NCI-H82 treated with DMSO at 0.1 percent for 48 hours (cell line): ENCODE data around the gene BNIPL.

Source experiments
- DNase-seq: peaks from one replicate; lab custom pipeline; 2025; ENCODE audit not compliant: unreplicated experiment; lab: John Stamatoyannopoulos, UW

Gene BNIPL

GRCh38 chr1:151009674-151010345 is 26.6 kb upstream of the BNIPL start:
- no peak for DNase-seq

GRCh38 chr1:151010346-151010726 is 26.1 kb upstream of the BNIPL start:
- no peak for DNase-seq

DNA sequence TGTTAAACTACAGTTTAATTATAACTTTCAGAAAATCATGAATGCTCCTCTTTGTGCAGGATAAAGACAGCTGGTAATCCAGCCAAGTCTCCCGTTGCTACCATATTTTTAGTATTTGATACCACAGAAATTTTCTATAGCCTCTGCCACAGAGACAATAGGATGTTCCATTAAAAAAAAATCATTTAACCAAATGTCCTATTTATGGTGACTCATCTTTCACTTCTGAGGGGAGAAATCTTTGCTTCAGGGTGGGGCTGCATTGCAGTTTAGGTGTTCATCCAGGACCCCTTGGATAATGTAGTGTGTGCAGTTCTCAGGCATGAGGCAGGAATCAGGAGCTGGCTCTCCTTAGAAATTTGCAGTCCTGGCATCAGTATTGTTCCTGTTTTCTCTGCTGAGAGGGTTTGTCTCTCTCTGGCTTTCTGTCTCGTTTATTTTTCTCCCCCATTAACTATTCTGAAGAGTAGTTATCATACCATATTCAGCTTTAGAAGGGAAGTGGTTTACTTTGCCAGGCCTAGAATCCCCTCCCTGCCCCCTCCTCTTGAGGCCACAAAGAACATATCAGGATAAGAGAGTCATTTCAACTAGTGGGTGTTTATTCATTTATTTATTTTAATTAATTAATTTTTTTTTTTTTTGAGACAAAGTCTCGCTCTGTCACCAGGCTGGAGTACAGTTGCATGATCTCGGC is 25.1 kb upstream of the BNIPL start:
- DNase-seq: no peak

GRCh38 chr1:151012684-151013471 is 23.5 kb upstream of the BNIPL start:
- DNase-seq: no peak

DNA sequence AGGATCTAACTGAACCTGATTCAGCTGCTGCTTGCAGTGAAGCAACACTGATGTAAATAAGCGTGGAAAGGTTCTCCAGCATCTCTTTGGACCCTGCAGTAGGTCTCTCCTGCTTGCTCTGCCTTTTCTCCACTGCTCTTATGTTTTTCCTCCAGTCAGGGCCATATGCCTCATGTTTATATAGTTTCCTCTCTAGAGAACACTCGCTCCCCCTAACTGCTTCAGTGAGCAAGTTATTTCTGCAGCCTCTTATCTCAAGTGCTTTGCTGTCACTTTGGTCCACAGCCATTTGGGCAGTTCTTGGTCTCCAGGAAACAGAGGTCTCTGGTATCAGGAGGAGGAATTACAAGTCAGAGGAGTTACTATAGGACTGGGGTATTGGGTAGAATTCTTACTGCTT is 22.9 kb upstream of the BNIPL start:
- DNase-seq: no peak

- peak; percentile 31 for DNase-seq
These were observed 11.7 kb upstream of the BNIPL start for GRCh38 chr1:151024540-151025146.

DNA sequence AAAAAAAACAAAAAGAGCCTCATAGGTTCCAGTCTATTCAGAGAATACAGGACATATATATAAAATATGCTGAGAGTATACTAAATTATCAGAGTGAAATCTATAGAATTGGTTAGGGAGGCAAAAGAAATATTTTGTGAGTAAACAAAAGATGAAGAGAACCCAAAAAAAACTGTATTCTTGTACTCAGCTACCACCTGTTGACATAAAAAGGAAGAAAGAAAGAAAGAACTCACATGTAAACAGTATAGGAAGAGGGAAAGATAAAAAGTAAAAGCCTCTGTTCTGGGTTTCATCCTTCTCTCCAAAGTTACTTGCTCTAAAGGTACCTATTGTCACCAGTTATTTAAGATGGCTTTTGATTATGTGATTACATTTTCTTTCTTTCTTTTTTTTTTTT is 9.9 kb upstream of the BNIPL start:
- no peak for DNase-seq

- no peak for DNase-seq
These were observed 4.2 kb upstream of the BNIPL start for GRCh38 chr1:151032164-151032563.

- DNase-seq: no peak
These were observed 1.2 kb upstream of the BNIPL start for GRCh38 chr1:151035167-151035566.

DNA sequence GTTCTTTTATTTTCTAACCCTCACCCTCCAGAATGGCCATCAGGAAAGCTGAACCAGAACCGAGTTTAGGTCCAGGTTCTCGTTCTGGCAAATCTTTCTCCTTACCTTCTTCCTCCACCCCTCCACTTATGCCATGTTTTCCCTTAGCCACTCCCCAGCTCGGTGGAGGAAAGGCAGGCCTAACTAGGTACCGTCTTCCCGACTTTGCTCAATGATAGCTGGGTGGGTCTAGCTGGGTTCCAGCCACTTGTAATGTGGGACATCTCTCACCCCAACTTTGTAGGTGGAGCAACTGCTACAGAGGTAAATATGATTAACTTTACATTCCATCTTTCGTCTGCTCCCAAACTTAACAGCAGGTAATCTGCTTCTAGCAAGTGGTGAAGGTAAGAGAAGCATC is 646 bp downstream of the BNIPL start:
- DNase-seq: no peak

GRCh38 chr1:151039521-151039920 is 3.1 kb downstream of the BNIPL start:
- DNase-seq: no peak

- no peak for DNase-seq
These were observed 6.8 kb downstream of the BNIPL start for GRCh38 chr1:151043163-151043562.

- peak; percentile 59 for DNase-seq
These were observed 11.2 kb downstream of the BNIPL start, which contains the start of gene C1orf56 for GRCh38 chr1:151047591-151047924. C1orf56 (plus strand) TSS chr1:151047751; CDS start chr1:151047848, 97 bp downstream.

DNA sequence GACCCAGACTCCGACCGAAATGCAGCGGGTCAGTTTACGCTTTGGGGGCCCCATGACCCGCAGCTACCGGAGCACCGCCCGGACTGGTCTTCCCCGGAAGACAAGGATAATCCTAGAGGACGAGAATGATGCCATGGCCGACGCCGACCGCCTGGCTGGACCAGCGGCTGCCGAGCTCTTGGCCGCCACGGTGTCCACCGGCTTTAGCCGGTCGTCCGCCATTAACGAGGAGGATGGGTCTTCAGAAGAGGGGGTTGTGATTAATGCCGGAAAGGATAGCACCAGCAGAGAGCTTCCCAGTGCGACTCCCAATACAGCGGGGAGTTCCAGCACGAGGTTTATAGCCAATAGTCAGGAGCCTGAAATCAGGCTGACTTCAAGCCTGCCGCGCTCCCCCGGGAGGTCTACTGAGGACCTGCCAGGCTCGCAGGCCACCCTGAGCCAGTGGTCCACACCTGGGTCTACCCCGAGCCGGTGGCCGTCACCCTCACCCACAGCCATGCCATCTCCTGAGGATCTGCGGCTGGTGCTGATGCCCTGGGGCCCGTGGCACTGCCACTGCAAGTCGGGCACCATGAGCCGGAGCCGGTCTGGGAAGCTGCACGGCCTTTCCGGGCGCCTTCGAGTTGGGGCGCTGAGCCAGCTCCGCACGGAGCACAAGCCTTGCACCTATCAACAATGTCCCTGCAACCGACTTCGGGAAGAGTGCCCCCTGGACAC is 11.7 kb downstream of the BNIPL start:
- DNase-seq: peak; percentile 46

DNA sequence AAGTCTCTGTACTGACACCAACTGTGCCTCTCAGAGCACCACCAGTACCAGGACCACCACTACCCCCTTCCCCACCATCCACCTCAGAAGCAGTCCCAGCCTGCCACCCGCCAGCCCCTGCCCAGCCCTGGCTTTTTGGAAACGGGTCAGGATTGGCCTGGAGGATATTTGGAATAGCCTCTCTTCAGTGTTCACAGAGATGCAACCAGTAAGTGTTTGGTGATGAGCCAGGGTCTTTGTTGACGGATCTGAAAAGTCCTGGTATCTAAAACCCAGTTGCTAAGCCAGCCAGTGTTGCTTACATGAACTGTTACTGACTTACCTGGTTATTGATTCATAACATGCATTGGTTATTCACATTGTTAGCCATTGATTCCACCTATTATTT is 12.3 kb downstream of the BNIPL start:
- no peak for DNase-seq

GRCh38 chr1:151049458-151049857 is 13.1 kb downstream of the BNIPL start:
- no peak for DNase-seq

DNA sequence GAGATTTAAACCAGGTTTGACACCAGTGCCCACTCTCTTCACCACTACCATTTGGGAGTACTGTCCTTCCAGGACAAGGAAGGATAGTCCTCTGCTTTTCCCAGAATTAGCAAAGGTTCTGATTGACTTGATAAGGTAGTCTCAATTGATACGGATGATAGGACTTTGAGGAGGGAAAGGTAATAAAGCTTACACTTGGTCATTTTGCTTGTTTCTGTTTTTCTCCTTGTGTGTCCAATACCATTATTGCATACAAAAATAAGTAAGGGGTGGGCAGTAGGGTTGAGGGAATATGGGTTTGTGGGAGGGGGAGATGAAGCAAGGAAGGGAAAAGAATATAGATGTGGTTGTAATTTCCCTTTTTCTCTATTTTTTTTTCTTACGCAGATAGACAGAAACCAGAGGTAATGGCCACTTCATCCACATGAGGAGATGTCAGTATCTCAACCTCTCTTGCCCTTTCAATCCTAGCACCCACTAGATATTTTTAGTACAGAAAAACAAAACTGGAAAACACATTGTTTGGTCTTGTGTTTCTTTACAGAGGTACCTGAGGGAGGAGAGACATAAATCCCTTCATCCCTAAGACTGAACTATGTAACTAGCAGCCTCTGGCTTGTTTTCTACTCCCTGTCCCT is 13.8 kb downstream of the BNIPL start:
- no peak for DNase-seq

DNA sequence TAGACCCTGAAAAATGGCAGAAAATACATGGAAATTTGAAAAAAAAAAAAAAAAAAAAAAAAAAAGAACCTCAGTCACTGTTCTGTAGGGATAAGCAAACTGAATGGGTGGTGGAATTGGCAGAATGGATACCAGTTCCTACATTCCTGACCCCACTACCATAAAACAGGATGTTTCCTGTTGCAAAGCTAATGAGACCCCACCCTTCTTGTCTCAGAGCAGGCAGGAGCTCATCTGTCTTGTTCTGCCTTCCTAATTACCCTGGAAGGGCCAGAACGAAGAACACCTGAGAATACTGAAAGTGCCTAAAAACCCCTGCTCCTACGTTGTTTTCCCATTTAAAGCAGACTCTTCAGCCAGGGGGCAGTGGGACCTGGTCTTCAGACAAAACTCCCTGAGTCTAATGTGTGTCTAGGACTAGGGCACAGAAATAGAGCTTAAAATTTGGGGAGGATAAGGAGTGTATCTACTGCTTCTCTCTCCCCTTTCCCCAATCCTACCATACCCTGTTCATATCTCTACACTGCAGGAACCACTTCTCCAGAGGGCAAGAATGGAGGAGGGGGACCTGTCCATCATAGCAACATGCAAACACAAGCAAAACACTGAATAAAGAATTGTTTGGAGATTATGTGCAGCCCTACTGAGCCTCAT is 15.1 kb downstream of the BNIPL start:
- no peak for DNase-seq

DNA sequence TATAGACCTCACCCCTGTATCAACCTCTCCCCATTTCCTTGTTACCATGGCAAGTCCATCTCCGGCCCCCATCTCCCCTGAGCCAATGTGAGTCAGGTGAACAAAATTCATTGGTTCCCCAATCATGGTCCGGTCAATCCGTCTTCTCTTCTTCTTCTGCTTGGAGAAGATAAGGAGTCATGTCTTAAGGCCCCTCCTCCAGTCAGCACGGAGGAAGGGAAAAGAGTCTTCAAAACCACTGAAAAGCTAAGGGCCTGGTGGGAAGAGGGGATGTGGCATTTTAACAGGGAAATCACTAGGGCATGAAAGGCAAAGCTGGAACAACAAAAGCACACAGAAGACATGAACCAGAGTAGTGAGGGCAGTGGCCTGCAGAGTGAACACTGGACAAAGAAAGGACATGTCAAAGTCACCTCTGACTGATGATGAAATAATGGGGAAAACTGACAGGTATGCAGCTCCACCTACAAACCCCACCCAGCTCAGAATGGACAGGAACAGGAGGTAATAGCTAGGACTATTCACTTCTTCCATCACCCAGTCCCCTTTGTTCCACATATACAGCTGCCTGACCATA is 18.7 kb downstream of the BNIPL start:
- DNase-seq: no peak

GRCh38 chr1:151055581-151055980 is 19.2 kb downstream of the BNIPL start:
- DNase-seq: no peak
